Stimulated activated CD8-positive, alpha-beta memory T cell treated with anti-CD3 and anti-CD28 coated beads, Interleukin-4, amount 100 ng/mL, for 48 hours (primary cell): ENCODE results near the gene SMCO4.
"Not testable (repeated sequence)": the region's sequence is repeated elsewhere in the genome, so short reads cannot be mapped to it uniquely, and the experiment has no call there.

Source experiments
- DNase-seq: peaks from one replicate; pipeline ENCODE4 v3.0.0-alpha.2; 2020

The SMCO4 gene

GRCh38 chr11:93543292-93543977, at the start of gene SMCO4:
Gene SMCO4, minus strand, starts transcription at chr11:93543391. Its CDS starts 64,202 bp downstream, at chr11:93479189.
- DNase-seq = peak; percentile 82

DNA sequence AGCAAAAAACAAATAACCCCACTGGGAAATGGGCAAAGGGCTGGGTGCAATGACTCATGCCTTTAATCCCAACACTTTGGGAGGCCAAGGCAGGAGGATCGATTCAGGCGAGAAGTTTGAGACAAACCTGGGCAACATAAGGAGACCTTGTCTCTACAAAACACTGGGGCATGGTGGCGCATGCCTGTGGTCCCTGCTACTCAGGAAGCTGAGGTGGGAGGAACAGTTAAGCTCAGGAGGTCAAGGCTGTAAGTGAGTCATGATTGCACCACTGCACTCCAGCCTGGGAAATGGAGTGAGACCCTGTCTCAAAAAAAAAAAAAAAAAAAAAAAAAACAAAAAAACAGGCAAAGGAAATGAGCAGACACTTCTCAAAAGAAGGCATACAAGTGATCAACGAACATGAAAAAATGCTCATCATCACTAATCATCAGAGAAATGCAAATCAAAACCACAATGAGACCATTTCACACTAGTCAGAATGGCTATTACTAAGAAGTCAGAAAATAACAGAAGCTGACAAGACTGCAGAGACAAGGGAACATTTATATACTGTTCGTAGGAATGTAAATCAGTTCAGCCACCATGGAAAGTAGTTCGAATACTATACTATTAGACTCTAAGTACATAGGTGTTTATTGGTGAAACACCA, 48.2 kb upstream of the SMCO4 start:
- DNase-seq = no peak

- no peak for DNase-seq
Measured at GRCh38 chr11:93589347-93589746, 46.2 kb upstream of the SMCO4 start.

GRCh38 chr11:93587858-93588581, 44.8 kb upstream of the SMCO4 start:
- DNase-seq = no peak

DNA sequence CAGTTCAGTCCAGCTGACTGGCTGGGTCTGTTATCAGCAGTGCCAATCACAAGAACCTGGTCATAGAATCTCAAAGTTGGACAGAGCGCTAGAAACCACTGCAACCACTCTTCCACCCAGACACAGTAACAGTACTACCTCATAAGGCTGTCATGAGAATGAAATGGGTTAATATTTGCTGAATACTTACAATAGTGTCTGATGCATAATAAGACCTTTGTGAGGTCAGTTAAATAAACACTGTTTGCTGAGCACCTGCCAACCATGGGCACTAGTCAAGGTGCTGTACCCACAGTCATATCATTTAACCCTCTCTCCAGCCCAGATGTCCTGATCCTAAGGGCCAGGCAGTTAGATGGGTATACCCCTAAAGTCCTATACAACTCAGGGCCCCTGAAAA, 44.2 kb upstream of the SMCO4 start:
- not testable (repeated sequence) for DNase-seq

- no peak for DNase-seq
Measured at GRCh38 chr11:93585758-93586157, 42.6 kb upstream of the SMCO4 start.

DNA sequence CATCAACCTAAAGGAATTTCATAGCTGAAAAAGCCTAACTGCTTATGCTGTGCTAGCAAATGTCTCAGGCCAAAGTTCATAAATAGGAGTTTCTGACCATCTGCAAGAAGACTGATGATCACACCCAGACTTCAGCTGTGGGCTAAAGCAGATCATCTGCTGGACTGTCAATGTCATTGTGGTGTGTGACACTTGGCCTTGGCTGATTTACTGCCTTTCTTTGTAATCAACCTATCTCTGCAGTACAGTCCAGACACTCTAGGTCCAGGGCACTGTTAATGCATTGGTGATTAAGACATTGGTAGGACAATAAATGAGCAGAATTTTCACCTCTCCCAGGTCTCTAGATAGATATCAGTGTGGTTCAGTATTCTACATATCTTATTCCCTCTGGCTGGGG, 40.3 kb upstream of the SMCO4 start:
- no peak for DNase-seq

- no peak for DNase-seq
Measured at GRCh38 chr11:93579187-93579751, 36.1 kb upstream of the SMCO4 start.

GRCh38 chr11:93577286-93577685, 34.1 kb upstream of the SMCO4 start:
- DNase-seq = no peak

DNA sequence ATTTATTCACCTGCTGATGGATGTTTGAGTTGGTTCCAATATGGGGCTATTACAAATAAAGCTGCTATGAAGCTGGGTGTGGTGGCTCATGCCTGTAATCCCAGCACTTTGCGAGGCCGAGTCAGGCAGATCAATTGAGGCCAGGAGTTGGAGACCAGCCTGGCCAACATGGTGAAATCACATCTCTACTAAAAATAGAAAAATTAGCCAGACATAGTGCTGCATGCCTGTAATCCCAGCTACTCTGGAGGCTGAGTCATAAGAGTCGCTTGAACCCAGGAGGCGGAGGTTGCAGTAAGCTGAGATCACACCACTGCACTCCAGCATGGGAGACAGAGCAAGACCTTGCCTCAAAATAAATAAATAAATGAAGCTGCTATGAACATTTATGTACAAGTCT, 33.7 kb upstream of the SMCO4 start:
- not testable (repeated sequence) for DNase-seq

DNA sequence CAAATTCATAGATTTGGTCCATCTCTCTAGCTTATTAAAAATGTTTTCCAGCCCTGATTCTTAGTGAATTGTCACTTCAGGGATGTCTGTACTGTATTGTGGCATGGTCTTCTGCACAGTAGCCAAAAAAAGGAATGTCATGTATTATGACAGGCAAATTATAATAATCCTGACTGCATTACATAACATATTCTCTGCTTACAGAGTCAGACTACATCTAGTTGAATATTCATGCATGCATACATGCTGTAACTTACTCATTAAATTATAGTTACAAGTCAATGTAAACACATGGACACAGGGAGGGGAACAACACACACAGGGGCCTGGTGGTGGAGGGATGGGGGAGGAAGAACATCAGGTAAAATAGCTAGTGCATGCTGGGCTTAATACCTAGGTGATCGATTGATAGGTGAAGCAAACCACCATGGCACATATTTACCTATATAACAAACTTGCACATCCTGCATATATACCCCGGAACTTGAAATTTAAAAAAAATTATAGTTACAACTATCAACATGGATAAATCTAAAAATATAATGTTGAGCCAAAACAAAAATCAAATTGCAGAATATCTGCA, 31.5 kb upstream of the SMCO4 start:
- no peak for DNase-seq

DNA sequence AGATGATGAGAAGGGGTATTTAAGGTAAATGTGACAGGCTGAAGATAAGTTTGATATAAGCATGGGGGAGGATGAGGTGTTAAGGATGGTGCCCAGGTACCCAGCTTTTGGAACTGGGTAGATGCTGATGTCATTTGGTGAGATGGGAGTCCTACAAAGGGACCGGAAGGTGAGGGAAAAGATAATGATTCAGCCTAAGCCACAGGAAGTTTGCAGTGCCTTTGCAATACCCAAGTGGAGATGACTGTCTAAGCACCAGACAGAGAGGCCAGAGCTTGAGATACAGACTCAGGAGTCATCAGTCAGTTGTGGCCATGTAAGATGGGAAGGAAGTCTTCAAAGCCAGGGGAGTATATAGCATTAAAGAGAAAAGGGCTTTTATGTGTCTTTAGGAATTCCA, 30.0 kb upstream of the SMCO4 start:
- DNase-seq = no peak

DNA sequence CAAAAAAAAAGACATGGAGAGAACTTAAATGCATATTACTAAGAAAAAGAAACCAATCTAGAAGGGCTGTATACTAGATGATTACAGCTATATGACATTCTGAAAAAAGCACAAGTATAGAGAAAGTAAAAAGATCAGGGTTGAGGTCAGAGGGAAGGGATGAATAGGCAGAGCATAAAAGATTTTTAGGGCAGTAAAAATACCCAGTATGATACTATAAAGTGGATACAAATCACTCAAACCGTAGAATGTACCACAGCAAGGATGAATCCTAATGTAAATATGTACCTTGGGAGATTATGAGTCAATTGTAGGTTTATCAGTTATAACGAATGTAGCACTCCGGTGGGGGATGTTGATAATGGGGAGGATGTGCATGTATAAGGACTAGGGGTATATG, 29.4 kb upstream of the SMCO4 start:
- DNase-seq = no peak

DNA sequence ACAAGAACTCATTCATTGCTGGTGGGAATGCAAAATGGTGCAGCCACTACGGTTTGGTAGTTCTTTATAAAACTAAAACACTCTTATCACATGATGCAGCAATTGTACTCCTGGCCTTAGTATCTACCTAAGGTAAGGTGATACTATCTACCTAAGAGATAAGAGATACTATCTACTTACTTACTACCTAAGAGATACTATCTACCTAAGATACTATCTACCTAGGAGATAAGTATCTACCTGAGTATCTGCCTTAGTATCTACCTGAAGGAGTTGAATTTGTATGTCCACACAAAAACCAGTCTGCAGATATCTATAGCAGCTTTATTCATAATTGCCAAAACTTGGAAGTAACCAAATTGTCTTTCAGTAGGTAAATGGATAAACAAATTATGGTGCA, 29.0 kb upstream of the SMCO4 start:
- DNase-seq = no peak

- no peak for DNase-seq
Measured at GRCh38 chr11:93571612-93572011, 28.4 kb upstream of the SMCO4 start.

DNA sequence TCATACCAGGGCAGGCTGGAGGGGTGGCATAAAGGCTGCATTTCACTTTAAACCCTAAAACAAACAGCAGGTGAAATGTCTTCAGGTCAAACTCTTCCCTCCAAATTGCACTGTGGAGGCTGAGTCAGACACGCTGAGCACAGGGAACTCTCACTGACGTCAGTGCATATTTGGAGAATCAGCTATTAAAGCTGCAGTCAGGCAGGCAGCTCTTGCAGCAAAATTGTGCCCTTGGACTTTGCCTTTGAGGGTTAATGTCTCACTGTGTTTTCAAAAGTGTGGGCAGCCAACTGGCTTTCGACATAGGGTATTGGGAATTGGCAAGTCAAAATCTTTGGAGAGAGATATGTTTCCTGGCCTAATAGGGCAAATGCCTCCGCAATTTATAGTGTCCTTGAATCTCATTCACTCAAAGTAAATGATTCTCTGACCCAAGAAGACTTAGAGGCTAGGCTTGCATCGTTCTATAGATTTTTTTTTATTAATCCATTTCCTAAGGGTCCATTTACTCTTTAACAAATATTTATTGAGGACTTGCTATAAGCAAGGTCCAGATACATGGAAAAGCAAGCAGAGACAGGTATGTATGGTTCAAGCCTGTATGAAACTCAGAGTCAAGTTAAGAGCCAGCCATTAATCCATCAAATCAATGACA, 27.7 kb upstream of the SMCO4 start:
- DNase-seq = no peak

DNA sequence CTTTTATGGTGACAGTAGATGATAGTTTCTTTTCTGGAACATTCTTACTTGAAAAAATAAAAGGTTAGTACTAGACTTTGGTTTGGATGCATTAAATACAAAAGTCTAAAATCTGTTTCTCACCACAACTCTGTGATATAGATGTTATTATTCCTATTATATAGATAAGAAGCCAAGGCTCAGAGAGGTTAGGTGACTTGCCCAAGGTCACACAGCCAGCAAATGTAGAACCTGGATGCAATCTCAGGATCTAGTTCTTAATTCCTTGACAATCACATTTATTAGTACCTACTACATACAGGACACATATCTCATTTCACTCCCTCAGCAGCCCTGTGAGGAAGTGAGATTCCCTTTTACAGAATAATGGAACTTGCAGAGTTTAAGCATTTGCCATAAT, 26.3 kb upstream of the SMCO4 start:
- DNase-seq = no peak

- DNase-seq = no peak
Measured at GRCh38 chr11:93568726-93569125, 25.5 kb upstream of the SMCO4 start.

DNA sequence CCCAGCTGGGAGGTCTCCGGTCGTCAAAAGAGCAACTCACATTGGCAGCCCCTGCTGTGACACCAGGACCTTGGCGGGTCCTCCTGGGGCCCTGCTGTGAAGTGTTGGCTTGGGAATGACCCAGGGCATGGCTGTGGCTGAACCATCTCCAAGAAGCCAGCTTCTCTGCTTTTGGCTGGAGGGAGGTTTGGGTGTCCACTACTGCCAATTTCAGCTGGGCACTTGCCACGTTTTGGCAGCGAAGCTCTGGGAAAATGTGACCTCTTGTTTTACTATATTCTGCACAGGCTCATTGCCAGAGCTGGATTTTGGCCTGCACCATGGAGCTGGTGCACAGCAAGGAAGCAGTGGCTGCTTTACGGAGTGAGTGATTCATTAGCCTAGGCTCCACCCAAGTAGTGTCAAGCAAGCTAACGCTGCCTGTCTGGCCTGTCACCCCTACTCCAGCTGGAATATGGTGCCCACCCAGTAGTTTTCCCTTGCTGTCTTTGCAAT, 24.3 kb upstream of the SMCO4 start:
- DNase-seq = no peak

DNA sequence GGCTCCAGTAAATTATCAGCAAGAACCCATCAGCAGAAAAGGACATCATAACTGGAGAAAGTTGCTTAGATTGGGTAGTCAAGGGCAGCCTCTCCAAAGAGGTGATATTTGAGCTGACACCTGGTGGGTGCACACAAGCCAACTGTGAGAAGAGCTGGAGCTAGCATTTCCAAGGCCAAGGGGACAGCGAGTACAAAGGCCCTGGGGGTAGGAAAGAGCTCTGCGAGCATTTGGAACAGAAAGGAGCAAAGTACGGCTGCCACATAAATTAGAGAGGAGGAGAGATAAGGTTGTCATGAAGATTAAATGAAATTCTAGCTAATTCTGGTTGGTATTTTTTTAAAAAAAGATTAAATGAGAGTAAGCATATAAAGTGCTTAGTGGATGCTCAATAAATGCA, 21.7 kb upstream of the SMCO4 start:
- no peak for DNase-seq

DNA sequence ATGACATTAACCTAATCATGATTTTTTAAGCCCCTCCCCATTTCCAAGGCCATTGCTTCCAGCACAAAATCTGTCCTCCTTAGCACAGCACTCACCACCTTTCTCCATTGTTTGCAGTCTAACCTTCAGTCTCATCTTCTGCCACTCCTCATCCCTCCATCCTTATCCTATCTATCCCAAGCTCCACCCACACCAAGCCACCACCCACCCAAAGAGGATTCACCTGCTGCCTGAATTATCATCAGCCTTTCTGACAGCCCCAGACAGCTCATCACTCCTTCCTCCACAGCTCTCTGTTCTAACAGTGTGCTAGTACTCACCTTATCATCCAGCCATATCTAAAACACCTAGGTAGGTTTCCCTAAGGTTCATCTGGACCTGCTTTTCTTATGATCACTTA, 20.7 kb upstream of the SMCO4 start:
- no peak for DNase-seq

DNA sequence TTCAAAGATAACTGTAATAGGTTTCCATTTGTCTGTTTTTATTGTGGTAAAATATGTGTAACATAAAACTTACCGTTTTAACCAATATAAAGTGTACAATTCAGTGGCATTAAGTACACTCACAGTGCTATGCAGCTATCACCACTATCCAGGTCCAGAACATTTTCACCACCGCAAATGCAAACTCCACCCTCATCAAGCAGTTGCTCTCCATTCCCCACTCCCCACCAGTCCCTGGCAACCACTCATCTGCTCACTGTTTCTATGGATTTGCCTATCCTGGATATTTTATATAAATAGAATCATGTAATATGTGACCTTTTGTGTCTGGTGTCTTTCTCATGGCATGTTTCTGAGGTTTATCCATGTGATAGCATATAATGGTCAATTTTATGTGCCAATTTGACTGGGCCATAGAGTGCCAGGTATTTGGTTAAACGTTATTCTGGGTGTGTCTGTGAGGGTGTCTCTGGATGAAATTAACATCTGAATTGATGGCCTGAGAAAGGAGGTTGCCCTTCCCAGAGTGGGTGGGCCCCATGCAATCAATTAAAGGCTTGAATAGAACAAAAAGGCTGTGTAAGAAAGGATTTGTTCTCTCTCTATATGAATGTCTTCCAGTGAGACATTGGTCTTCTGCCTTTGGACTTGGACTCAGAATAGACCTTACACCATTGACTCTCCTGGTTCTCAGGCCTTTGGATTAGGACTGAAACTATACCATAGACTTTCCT, 17.2 kb upstream of the SMCO4 start:
- DNase-seq = no peak
